ES-I3 (cell line): ENCODE data around the gene BICD1.

ENCODE experiments used
- H3K36me3 ChIP-seq: 2 replicates; pipeline ENCODE4 v1.6.1; 2013; ENCODE audit warnings: mild to moderate bottlenecking, low read length, control low read depth, moderate library complexity; ENCODE audit not compliant: insufficient read depth
- H3K4me1 ChIP-seq: 2 replicates; pipeline ENCODE4 v1.6.1; 2013; ENCODE audit warnings: mild to moderate bottlenecking, control low read depth, low read length; ENCODE audit not compliant: insufficient read depth
- H3K9ac ChIP-seq: 2 replicates; pipeline ENCODE4 v1.6.1; 2013; ENCODE audit warnings: low read depth, mild to moderate bottlenecking, low read length, moderate library complexity
- H3K9me3 ChIP-seq: 2 replicates; pipeline ENCODE4 v1.6.1; 2013; ENCODE audit warnings: mild to moderate bottlenecking, low read length, moderate library complexity; ENCODE audit not compliant: control insufficient read depth, insufficient read depth

Gene BICD1

DNA sequence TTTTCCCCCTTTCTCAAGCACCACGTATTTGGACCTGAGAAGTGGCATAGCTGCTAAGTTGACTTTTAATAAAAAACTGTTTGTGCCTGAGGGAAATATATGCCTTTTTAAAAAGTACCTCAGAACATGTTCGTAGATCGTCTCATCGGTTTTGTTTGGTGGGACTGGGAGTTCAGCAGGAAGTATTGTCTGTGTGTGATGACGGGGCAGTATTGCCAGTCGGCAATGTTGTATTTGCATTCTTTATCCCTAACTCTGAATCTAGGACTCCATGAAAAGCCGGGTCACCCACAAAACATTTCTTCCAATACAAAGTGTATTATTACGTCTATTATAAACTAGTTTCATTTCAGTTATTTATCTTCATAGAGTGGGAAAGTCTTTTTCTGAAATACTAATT is 273.0 kb downstream of the BICD1 start:
- Histone ChIP-seq H3K9me3 (no peaks in the 10 kb centered on the region), H3K4me1 (peaks cover 16% of the 10 kb centered on the region), H3K36me3 (no peaks in the 10 kb centered on the region), H3K9ac (no peak overlapping the region)

DNA sequence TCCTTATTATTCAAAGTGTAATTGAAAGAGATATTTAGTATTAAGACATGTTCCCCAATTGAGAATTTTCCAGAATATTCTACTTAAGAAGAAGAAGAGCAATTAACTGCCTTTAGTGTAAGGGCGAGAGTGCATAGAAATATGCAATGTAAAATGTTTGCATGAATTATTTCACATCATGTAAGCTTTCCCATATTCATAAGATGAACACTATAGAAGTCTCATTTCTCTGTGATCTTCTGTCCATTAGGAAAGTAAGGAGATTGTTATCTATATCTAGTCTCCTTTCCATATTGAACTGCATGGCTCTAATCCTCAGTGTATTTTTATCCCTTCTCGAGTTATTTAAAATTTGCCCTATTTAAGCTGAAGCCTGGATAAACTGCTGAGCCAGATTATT is 275.6 kb downstream of the BICD1 start:
- Histone ChIP-seq H3K36me3 (no peaks in the 10 kb centered on the region), H3K9me3 (no peaks in the 10 kb centered on the region), H3K4me1 (peaks cover 12% of the 10 kb centered on the region), H3K9ac (no peak overlapping the region)

GRCh38 chr12:32390572-32391219 is 284.0 kb downstream of the BICD1 start:
- Histone ChIP-seq H3K9ac (no peak overlapping the region), H3K4me1 (no peaks in the 10 kb centered on the region), H3K9me3 (no peaks in the 10 kb centered on the region), H3K36me3 (no peaks in the 10 kb centered on the region)

DNA sequence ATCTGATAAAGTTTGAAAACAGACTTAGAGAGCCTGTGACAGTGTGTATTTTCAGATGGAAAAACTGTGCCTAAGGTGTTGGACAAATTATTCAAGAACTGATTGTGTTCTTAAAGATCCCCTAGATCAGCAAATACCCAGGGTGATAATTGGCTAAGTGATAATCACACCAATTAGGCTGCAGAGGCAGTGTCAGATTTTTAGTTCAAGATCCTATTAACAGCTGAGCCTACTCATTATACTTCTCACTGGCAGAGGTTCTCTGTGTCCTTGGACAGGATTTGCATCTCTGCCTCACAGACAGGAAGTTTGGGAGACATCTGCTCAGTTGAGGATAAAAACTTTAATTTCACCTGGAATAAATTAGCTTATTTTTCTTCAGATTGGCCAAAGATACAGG is 288.4 kb downstream of the BICD1 start:
- no peaks in the 10 kb centered on the region for H3K36me3 ChIP-seq
- no peaks in the 10 kb centered on the region for H3K9me3 ChIP-seq
- 0 out of 2 replicates have a peak, but pooled peaks cover 7% of the 10 kb centered on the region for H3K4me1 ChIP-seq
- H3K9ac ChIP-seq, result no peak overlapping the region

- H3K9ac ChIP-seq, result peak overlapping the region; percentile 92; the same call in 1 of the 2 replicates
- 0 out of 2 replicates have a peak, but pooled peaks cover 7% of the 10 kb centered on the region for H3K4me1 ChIP-seq
- H3K9me3 ChIP-seq, result no peaks in the 10 kb centered on the region
- no peaks in the 10 kb centered on the region for H3K36me3 ChIP-seq
These were observed 291.0 kb downstream of the BICD1 start for GRCh38 chr12:32397696-32398095.

DNA sequence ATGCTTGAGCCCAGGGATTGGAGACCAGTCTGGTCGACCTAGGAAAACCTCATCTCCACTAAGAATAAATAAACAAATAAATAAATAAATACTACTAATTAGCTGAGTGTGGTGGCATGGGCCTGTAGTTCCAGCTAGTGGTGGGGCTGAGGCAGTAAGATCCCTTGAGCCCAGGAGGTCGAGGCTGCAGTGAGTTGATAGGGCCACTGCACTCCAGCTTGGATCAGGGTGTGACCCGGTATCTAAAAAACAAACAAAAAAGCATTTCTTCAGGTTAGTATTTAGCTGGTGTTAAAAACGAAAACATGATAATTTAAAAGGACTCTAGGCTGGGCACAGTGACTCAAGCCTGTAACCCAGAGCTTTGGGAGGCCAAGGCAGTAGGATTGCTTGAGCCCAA is 291.5 kb downstream of the BICD1 start:
- H3K9me3 ChIP-seq, result no peaks in the 10 kb centered on the region

DNA sequence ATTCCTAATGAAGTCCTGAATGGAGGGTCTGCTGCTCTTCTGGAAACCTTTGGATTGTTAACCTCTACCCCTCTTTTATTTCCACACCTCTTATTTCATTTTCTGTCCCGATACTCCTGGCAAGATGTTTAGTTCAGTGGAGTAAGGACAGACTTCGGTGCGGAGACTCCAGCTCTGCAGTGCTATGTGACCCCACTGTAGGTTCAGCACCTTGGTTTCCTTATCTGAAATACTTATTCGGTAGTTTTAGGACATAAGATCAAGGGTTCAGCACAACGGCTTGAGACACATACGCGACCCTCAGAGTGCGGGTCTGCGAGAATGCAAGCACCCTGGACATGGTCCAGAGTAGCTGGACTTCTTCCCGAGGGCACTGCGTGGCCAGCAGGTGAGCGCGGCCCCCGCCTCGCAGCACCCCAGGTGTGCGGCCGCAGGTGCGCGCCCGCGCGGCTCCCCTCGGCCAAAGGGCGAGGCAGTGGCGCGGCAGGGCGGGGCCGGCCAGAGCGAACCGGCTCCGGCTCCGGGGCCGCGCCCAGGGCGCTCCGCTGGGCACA is 292.2 kb downstream of the BICD1 start:
- H3K4me1 ChIP-seq, result peaks cover 12% of the 10 kb centered on the region; the same call in 1 of the 2 replicates
- H3K36me3 ChIP-seq, result no peaks in the 10 kb centered on the region
- H3K9ac ChIP-seq, result peak overlapping the region; percentile 92
- no peaks in the 10 kb centered on the region for H3K9me3 ChIP-seq

More for the DNA sequence above, 291.5 kb downstream of the BICD1 start:
- Histone ChIP-seq H3K36me3 (no peaks in the 10 kb centered on the region), H3K4me1 (peaks cover 11% of the 10 kb centered on the region; the same call in 1 of the 2 replicates), H3K9ac (peak overlapping the region; percentile 92)

GRCh38 chr12:32399370-32400113 is 292.9 kb downstream of the BICD1 start, which contains the start of gene FGD4:
FGD4 (plus strand) TSS chr12:32399558.
- H3K9ac ChIP-seq, result peak within 1 kb of the TSS; percentile 92
- H3K36me3 ChIP-seq, result no peaks in the 10 kb centered on the region

DNA sequence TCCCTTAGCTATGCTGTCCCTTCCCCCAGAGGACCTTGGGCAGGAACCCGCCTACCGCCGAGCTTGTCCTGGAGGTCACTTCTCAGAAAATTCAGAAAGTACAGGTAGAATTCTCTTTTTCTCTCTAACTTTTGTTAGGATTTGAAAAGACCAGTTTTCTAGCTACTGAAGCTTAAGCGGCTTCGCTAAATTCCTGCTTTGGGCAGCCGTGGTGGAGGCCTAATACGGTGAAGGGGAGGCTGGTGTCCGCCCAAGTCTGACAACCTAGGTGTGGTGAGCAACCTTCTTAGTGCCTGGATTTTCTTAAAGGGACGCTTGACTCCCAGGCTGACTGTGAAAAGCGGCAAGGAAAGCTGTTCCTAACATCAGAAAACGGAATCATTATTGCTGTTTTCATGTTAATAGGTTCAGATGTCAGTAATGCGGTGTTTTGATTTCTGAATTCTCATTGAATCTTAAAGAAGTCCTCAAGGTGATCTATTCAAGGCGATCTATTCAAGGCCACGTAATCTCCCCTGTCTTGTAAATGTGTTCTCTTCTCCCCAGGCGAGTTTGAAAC is 293.5 kb downstream of the BICD1 start:
- peaks cover 12% of the 10 kb centered on the region; the same call in 1 of the 2 replicates for H3K4me1 ChIP-seq
- H3K9me3 ChIP-seq, result no peaks in the 10 kb centered on the region
- H3K36me3 ChIP-seq, result no peaks in the 10 kb centered on the region
- H3K9ac ChIP-seq, result peak overlapping the region; percentile 92

More at GRCh38 chr12:32399370-32400113, 292.9 kb downstream of the BICD1 start, which contains the start of gene FGD4:
- Histone ChIP-seq H3K9me3 (no peaks in the 10 kb centered on the region), H3K4me1 (peaks cover 12% of the 10 kb centered on the region; the same call in 1 of the 2 replicates)

GRCh38 chr12:32400866-32401265 is 294.2 kb downstream of the BICD1 start:
- Histone ChIP-seq H3K4me1 (peaks cover 12% of the 10 kb centered on the region; the same call in 1 of the 2 replicates), H3K9ac (peak overlapping the region; percentile 92), H3K9me3 (no peaks in the 10 kb centered on the region), H3K36me3 (no peaks in the 10 kb centered on the region)

GRCh38 chr12:32402170-32402569 is 295.5 kb downstream of the BICD1 start:
- no peak overlapping the region for H3K9ac ChIP-seq
- H3K9me3 ChIP-seq, result no peaks in the 10 kb centered on the region
- peaks cover 12% of the 10 kb centered on the region; the same call in 1 of the 2 replicates for H3K4me1 ChIP-seq
- H3K36me3 ChIP-seq, result no peaks in the 10 kb centered on the region

DNA sequence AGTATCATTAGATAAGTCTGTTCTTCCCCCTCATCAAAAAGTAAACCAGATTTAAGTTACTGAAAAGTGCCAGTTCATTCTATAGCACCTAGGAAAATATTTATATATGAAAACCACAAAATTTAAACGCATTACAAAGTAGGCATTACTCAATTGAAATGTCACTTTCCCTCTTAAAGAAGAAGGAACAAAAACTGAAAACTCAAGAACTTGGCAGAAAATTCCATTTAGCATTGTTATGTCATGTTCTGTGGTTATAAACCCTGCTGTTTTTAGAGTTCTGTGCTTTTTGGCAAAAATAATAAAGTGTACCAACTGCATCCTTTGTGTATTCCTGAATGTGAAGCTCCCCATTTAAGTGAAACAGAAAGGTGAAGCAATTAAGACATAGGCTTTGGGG is 296.3 kb downstream of the BICD1 start:
- peaks cover 8% of the 10 kb centered on the region; the same call in 1 of the 2 replicates for H3K4me1 ChIP-seq
- H3K9me3 ChIP-seq, result no peaks in the 10 kb centered on the region
- H3K36me3 ChIP-seq, result no peaks in the 10 kb centered on the region
- H3K9ac ChIP-seq, result no peak overlapping the region

DNA sequence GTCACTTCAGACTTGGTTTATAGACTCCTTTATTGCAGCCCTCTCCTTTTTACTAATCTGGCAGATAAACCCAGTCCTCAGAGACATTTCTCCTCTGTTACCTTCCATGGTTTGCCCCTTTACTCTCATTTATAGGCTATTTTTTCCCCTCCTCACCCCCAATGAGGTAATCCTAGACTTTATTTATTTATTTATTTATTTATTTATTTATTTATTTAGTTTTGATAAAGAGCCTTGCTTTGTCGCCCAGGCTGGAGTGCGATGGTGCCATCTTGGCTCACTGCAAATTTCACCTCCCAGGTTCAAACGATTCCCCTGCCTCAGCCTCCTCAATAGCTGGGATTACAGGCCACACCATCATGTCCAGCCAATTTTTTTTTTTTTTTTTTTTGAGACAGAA is 301.1 kb downstream of the BICD1 start:
- H3K9me3 ChIP-seq, result no peaks in the 10 kb centered on the region
- no peaks in the 10 kb centered on the region; the same call in 1 of the 2 replicates for H3K36me3 ChIP-seq
- peaks cover 6% of the 10 kb centered on the region; the same call in 1 of the 2 replicates for H3K4me1 ChIP-seq
- no peak overlapping the region for H3K9ac ChIP-seq

- Histone ChIP-seq H3K36me3 (no peaks in the 10 kb centered on the region; the same call in 1 of the 2 replicates), H3K4me1 (peaks cover under 1% of the 10 kb centered on the region; the same call in 1 of the 2 replicates), H3K9me3 (no peaks in the 10 kb centered on the region)
These were observed 306.8 kb downstream of the BICD1 start for GRCh38 chr12:32413412-32413811.

More at GRCh38 chr12:32413412-32413811, 306.8 kb downstream of the BICD1 start:
- H3K9ac ChIP-seq, result no peak overlapping the region
